Keratinocyte (primary cell): Measurements from ENCODE around the gene IQSEC3. TPM values are rescaled to one million over a fixed set of nuclear protein-coding genes. Genes with fewer than 3 reads are reported as not detected.

Source experiments
- DNase-seq: peaks from one replicate; pipeline ENCODE4 v3.0.0-alpha.2; 2011; ENCODE audit warnings: low read depth, missing footprints, low spot score
- FAIRE-seq: peaks from 2 replicates; lab custom pipeline; 2011; peaks lifted over from hg19 to GRCh38; lab: Jason Lieb, UNC
- H2AFZ ChIP-seq: 2 replicates; pipeline ENCODE4 v1.6.0; 2012; ENCODE audit warnings: low read length, control low read depth, inconsistent platforms; ENCODE audit not compliant: control insufficient read depth
- H3K27ac ChIP-seq: 2 replicates; pipeline ENCODE4 v1.5.1; 2011; ENCODE audit warnings: low read length; ENCODE audit not compliant: control insufficient read depth, insufficient read depth
- H3K27me3 ChIP-seq: 3 replicates; pipeline ENCODE4 v1.6.0; 2011; ENCODE audit warnings: low read length; ENCODE audit not compliant: control insufficient read depth, insufficient read depth; ENCODE audit errors: extremely low read depth
- H3K36me3 ChIP-seq, 2 experiments: 2 replicates in 1 of 2; 3 replicates in 1 of 2; pipeline ENCODE4 v1.5.1; 2011; ENCODE audit warnings: low read length in 2 of 2, mild to moderate bottlenecking in 1 of 2; ENCODE audit not compliant: control insufficient read depth in 2 of 2, insufficient read depth in 2 of 2; ENCODE audit errors: extremely low read depth in 1 of 2
- H3K4me1 ChIP-seq: 3 replicates; pipeline ENCODE4 v1.5.1; 2011; ENCODE audit warnings: low read length; ENCODE audit not compliant: control insufficient read depth, insufficient read depth; ENCODE audit errors: extremely low read depth
- H3K4me2 ChIP-seq: 3 replicates; pipeline ENCODE4 v1.6.0; 2011; ENCODE audit warnings: low read depth, low read length; ENCODE audit not compliant: control insufficient read depth, insufficient read depth; ENCODE audit errors: extremely low read depth
- H3K4me3 ChIP-seq, 3 experiments: fragments of 200-600 bp in 1 of 3; sonication (generic) in 1 of 3; 2 replicates in 2 of 3; 3 replicates in 1 of 3; pipeline ENCODE4 v1.5.1; 2011 to 2016; ENCODE audit warnings: low read length in 3 of 3, mild to moderate bottlenecking in 3 of 3, control low read depth in 2 of 3, inconsistent platforms in 1 of 3, low read depth in 1 of 3, mixed read lengths in 1 of 3, mixed run types in 1 of 3, moderate library complexity in 1 of 3; ENCODE audit not compliant: control insufficient read depth in 2 of 3, insufficient read depth in 2 of 3; ENCODE audit errors: extremely low read depth in 1 of 3
- H3K79me2 ChIP-seq: 2 replicates; pipeline ENCODE4 v1.6.0; 2012; ENCODE audit warnings: low read length; ENCODE audit not compliant: control insufficient read depth, insufficient read depth
- H3K9ac ChIP-seq: 3 replicates; pipeline ENCODE4 v1.6.0; 2011; ENCODE audit warnings: low read length; ENCODE audit not compliant: control insufficient read depth, insufficient read depth; ENCODE audit errors: extremely low read depth
- H3K9me1 ChIP-seq: 3 replicates; pipeline ENCODE4 v1.6.0; 2011; ENCODE audit warnings: low read length; ENCODE audit not compliant: control insufficient read depth, insufficient read depth; ENCODE audit errors: extremely low read depth
- H3K9me3 ChIP-seq: 2 replicates; pipeline ENCODE4 v1.5.1; 2012; ENCODE audit warnings: low read depth, low read length; ENCODE audit not compliant: control insufficient read depth
- H4K20me1 ChIP-seq: 3 replicates; pipeline ENCODE4 v1.6.0; 2011; ENCODE audit warnings: low read length; ENCODE audit not compliant: control insufficient read depth, insufficient read depth; ENCODE audit errors: extremely low read depth
- CTCF ChIP-seq, 3 experiments: IDR thresholded peaks in 1 of 3; conservative IDR thresholded peaks in 1 of 3; optimal IDR thresholded peaks in 1 of 3; 2 replicates in 2 of 3; 3 replicates in 1 of 3; pipeline versions ENCODE3 to v1.5.1; 2011; ENCODE audit warnings: low read length in 3 of 3, mild to moderate bottlenecking in 3 of 3, moderate library complexity in 2 of 3, control low read depth in 1 of 3, inconsistent platforms in 1 of 3; ENCODE audit not compliant: insufficient read depth in 2 of 3; ENCODE audit errors: extremely low read depth in 1 of 3
- EZH2 ChIP-seq: IDR thresholded peaks from one replicate; pipeline ENCODE4 v1.6.1; 2012; ENCODE audit warnings: inconsistent platforms, mild to moderate bottlenecking, low read length, moderate library complexity
- dilution Hi-C: fragments of 300-500 bp; cut with MboI; formaldehyde crosslinking; loops from one replicate; pipeline ENCODE4 v1.7.0; 2020; ENCODE audit warnings: low sequenced_read_pairs; ENCODE audit not compliant: extremely low pct_ligation_motif_present
- polyA plus RNA-seq, 5 experiments: library from polyadenylated mRNA; depleted of rRNA in 3 of 5; stranded (reverse) in 3 of 5; stranded (forward) in 1 of 5; unstranded in 1 of 5; fragments of >200 nt; gene quantifications; 1 replicate in 1 of 5; 2 replicates in 3 of 5; 3 replicates in 1 of 5; pipeline versions ENCODE4 v1.2.1 to v1.2.3, GENCODE V29; 2011 to 2012; ENCODE audit warnings: missing spikeins in 2 of 5, low read depth in 1 of 5, low replicate concordance in 1 of 5

IQSEC3 gene
- polyA plus RNA-seq, 1 donor (not counting 4 experiments of a cell fraction or from before 2014, with no cell fraction given): not detected

GRCh38 chr12:104551-105081 lies 38.0 kb downstream of the IQSEC3 start:
- Histone ChIP-seq H3K27me3 (peaks cover 30% of the 10 kb centered on the region), H3K9me3 (no peaks in the 10 kb centered on the region), H3K4me3 (no peak overlapping the region), H3K4me2 (no peak overlapping the region), H3K27ac (no peak overlapping the region), H3K36me3 (no peaks in the 10 kb centered on the region), H3K9me1 (no peaks in the 10 kb centered on the region), H3K4me1 (no peaks in the 10 kb centered on the region), H3K9ac (no peak overlapping the region), H4K20me1 (no peaks in the 10 kb centered on the region), H2AFZ (no peak overlapping the region), H3K79me2 (no peaks in the 10 kb centered on the region)
- dilution Hi-C loops: no loop called here
- no peak for FAIRE-seq
- DNase-seq: no peak
- TF ChIP-seq CTCF (optimal IDR thresholded peaks at IDR 0.05 in 1 of 3, IDR thresholded peaks at IDR 0.05 in 1 of 3, conservative IDR thresholded peaks at IDR 0.05 in 1 of 3; ENCODE audit: extremely low read depth in 1 of 3, insufficient read depth in 2 of 3, low read length in 3 of 3) (no peak), EZH2 (no peak)

DNA sequence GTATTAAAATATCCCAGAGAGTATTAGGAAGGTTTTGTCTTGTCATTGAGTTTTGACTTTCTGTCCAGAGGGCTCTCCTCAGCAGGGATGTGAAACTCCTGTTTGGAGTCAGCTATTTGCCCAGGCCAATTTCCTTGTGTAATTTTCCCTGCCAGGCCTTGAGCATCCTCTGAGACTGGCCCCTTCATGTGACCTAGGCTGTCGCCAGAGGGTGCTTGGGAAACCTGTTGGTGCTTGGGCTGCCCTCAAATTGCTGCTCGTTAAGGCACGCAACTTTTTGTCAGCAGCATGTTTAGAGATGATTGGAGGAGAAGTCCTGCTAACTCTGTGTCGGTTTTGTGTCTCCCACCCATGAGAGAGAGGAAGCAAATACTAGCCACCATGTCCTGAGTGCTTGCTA lies 39.1 kb downstream of the IQSEC3 start:
- dilution Hi-C loops: no loop called here

More for the DNA sequence above, 39.1 kb downstream of the IQSEC3 start:
- Histone ChIP-seq H3K27me3 (peaks cover 21% of the 10 kb centered on the region), H3K9ac (no peak overlapping the region), H3K9me1 (no peaks in the 10 kb centered on the region), H3K4me2 (no peak overlapping the region), H3K4me1 (no peaks in the 10 kb centered on the region), H3K9me3 (no peaks in the 10 kb centered on the region), H4K20me1 (no peaks in the 10 kb centered on the region), H3K27ac (no peak overlapping the region), H3K4me3 (no peak overlapping the region), H3K36me3 (no peaks in the 10 kb centered on the region), H3K79me2 (no peaks in the 10 kb centered on the region), H2AFZ (no peak overlapping the region)
- FAIRE-seq (no peak), DNase-seq (no peak)
- TF ChIP-seq EZH2 (no peak), CTCF (optimal IDR thresholded peaks at IDR 0.05 in 1 of 3, IDR thresholded peaks at IDR 0.05 in 1 of 3, conservative IDR thresholded peaks at IDR 0.05 in 1 of 3; ENCODE audit: extremely low read depth in 1 of 3, insufficient read depth in 2 of 3, low read length in 3 of 3) (no peak)
